GM10248 (cell line): Measurements from ENCODE around the gene TMEM135.

ENCODE experiments used
- CTCF ChIA-PET: fragments of 300-600 bp; sonication (Branson Sonifier 250); formaldehyde crosslinking; extraction: SDS; loops from one replicate; lab custom pipeline; 2021; ENCODE audit warnings: antibody characterized with exemption; lab: Yijun Ruan, JAX
- POLR2A ChIA-PET: fragments of 350-650 bp; sonication (Branson Sonifier 250); formaldehyde crosslinking; extraction: SDS; loops from one replicate; lab custom pipeline; 2020; ENCODE audit warnings: antibody characterized with exemption; lab: Yijun Ruan, JAX
- DNase-seq: peaks from one replicate; pipeline ENCODE4 v3.0.0; 2012; ENCODE audit errors: extremely low spot score
- TF ChIP-seq, protein P1 (sequence below): IDR thresholded peaks from 2 replicates; pipeline ENCODE4 v1.5.1; 2012; ENCODE audit warnings: mild to moderate bottlenecking, low read depth; ENCODE audit errors: extremely low read depth, missing control alignments, control extremely low read depth

The TMEM135 gene

DNA sequence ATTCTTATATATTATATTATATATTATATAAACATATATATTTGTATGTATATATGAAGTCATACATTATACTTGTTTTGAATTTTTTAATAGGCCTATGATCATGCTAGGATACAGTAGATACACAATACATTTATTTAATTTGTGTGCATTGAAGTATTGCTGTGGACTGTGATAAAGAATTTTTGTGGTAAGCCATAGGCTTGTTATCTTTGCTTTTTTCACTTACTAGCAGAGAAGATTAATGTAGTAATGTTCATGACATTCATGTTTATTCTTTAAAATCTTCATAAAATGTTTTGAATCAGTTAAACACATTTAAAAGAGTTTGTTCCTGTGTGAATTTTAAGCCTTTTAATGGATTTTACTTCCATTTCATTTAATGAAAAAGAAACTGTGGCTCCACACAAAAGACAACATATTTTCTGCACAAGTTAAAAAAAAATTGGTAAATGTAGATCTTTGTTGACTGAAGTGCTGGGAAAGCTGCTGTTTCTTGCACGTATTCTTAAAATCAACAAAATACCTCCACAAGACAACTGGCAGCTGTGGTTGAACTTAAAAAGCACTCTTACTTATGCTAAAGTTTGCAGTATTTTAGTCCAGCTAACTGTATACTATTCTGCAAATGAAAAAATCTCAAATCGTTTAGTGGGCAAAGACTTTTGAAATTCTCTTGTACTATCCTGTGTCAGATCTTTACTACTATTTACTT is 156.2 kb downstream of the TMEM135 start:
- TF ChIP-seq, protein P1, sequence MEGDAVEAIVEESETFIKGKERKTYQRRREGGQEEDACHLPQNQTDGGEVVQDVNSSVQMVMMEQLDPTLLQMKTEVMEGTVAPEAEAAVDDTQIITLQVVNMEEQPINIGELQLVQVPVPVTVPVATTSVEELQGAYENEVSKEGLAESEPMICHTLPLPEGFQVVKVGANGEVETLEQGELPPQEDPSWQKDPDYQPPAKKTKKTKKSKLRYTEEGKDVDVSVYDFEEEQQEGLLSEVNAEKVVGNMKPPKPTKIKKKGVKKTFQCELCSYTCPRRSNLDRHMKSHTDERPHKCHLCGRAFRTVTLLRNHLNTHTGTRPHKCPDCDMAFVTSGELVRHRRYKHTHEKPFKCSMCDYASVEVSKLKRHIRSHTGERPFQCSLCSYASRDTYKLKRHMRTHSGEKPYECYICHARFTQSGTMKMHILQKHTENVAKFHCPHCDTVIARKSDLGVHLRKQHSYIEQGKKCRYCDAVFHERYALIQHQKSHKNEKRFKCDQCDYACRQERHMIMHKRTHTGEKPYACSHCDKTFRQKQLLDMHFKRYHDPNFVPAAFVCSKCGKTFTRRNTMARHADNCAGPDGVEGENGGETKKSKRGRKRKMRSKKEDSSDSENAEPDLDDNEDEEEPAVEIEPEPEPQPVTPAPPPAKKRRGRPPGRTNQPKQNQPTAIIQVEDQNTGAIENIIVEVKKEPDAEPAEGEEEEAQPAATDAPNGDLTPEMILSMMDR = no peak
- no peak for DNase-seq
- ChIA-PET POLR2A (no interaction called here), CTCF (interaction anchor here (1.7 kb wide), 1 partner anchor 22 kb away, joined by 3 read pairs; no protein-coding TSS in a partner anchor)

DNA sequence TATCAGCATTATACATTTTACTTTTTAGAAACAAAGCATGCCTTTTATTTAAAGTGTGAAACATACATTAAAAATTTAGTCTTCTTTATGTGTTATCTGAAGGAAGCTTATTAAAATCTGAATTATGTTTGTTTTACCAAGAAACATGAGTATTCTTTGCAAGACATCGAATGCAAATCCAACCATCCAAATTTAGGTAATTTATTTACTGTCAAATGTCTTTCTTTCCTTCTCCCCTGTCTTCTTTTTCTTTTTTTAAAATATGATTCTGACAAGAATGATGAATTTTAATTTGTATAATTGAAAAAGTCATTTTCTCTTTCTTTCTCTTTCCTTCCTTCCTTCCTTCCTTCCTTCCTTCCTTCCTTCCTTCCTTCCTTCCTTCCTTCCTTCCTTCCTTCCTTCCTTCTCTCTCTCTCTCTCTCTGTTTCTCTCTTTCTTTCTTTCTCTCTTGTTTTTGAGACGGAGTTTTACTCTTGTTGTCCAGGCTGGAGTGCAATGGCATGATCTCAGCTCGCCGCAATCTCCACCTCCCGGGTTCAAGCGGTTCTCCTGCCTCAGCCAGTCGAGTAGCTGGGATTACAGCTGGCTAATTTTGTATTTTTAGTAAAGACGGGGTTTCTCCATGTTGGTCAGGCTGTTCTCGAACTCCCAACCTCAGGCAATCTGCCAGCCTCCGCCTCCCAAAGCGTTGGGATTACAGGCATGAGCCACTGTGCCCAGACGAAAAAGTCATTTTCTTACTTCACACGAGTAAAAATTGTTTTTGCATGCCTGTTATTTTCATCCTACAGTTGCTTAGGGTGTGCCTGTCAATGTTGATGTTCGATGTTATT is 157.5 kb downstream of the TMEM135 start:
- ChIA-PET CTCF (no interaction called here), POLR2A (no interaction called here)
- DNase-seq = no peak
- TF ChIP-seq, protein P1 = no peak

DNA sequence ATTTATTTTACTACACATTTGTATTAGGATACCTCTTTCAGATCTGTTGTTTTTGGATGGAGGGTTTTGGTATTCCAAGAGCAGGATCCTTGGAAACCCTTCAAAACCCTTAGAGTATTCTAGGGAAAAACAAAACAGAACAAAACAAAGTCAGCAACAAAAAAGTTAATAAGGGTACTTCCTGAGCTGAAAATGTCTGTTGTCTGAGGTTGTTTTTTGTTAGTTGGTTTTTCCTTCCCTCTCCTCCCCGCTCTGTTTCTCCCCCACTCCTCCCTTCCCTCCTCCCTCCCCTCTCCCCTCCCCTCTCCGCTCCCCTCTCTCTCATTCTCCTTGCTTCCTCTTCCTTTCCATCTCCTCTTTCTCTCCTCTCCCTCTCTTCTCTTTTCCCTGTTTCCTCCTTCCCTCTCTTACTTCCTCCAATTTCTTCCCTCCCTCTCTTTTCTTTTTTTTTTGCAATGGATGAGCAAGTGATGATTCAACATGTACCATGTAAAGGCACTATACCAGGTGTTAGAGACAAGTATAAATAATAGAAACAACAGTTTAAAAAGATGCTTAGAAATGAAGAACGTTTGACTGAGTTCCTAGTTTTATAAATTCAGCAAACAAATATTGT is 160.6 kb downstream of the TMEM135 start:
- ChIA-PET CTCF (interaction anchor here (1.4 kb wide), 1 partner anchor 11 kb away, joined by 4 read pairs; no protein-coding TSS in a partner anchor), POLR2A (no interaction called here)
- TF ChIP-seq, protein P1 = no peak
- DNase-seq = no peak

DNA sequence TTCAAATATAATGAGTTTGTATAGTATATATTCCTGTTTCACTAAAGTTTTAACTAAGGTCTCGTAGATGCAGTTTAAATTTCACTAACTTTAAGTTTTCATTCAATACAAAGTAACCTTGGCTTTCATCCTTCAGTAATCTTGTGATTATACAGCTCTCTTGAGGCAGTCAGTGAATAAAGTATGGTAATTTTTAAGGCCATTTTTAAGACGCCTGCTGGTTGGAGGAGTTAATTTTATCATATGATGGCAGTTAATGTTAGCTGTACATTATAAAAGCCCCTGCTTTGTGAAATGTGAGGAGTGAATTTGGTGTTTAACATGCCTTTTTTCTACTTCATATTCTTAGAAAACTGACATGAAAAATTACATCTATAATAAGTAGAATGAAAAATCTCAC is 163.6 kb downstream of the TMEM135 start:
- TF ChIP-seq, protein P1 = no peak
- ChIA-PET POLR2A (no interaction called here), CTCF (no interaction called here)
- no peak for DNase-seq

DNA sequence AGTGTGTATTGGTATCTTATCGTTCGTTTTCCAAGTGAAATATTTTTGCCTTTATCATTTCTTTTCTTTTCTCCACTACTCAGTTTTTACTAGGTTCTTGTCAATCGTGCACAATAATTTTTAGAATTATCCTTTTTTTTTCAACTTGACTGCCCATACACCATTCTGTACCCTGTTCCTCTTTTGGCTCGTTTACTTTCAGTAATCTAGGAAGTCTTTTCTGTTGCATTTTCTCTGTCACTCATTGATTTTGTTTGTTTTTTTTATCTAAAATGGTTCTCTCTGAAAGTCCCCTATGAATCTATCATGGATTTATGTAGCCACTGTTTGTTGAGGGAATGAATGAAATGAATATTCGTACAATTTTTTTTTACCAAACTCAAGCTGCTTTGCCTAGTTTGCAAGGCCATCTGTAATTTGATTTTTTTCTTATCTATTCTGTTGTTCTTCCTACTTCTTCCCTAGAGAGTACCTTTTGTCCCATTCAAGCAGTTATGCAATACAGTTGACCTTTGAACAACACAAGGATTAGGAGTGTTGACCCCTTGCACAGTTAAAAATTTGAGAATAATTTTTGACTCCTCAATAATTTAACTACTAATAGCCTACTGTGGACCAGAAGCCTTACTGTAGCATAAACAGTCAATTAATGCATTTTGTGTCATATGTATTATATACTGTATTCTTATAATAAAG is 166.3 kb downstream of the TMEM135 start:
- CTCF ChIA-PET = interaction anchor here (1.7 kb wide), 1 partner anchor 16 kb away, joined by 3 read pairs; no protein-coding TSS in a partner anchor
- no peak for DNase-seq
- POLR2A ChIA-PET = no interaction called here

DNA sequence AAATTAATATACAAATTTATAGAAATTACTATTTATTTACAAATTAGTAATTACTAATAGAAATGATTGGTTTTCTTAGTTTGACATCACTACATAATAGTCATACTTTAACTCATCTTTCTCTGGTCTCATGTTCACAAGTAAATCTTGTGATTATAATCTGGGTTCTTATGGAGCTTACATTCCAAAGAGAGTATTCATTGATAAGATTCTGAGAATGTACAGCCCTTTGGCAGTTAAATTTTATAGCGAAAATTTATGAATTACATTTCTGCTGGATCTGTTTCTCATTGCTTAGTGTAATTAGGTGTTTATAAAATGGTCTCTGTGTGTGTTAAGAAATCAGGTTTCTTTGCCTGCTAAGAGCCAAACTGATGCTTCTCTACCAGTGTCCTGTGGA is 175.2 kb downstream of the TMEM135 start:
- CTCF ChIA-PET = no interaction called here
- POLR2A ChIA-PET = no interaction called here
- no peak for DNase-seq
- TF ChIP-seq, protein P1 = no peak

More for the DNA sequence above, 166.3 kb downstream of the TMEM135 start:
- TF ChIP-seq, protein P1 = no peak
